ENCODE results near the gene CELSR2. TPM values are rescaled to one million over a fixed set of nuclear protein-coding genes. Genes with fewer than 3 reads are reported as not detected.
A peak's percentile ranks its signal among the peaks of the same experiment; 100 is the strongest.

Gene CELSR2
- total RNA-seq, 2 donors from 2014 or later: 4.2 to 6.1 TPM

- no peak overlapping the region for H3K27ac ChIP-seq
- DNase-seq: no peak
- H3K4me1 ChIP-seq: peaks cover 11% of the 10 kb centered on the region
Measured at GRCh38 chr1:109272021-109272799, 22.9 kb downstream of the CELSR2 start.

GRCh38 chr1:109272831-109273547 lies 23.6 kb downstream of the CELSR2 start:
- intact Hi-C loops (cut with DNase I): no loop called here
- no peak overlapping the region for H3K27ac ChIP-seq
- TF ChIP-seq, protein P1, sequence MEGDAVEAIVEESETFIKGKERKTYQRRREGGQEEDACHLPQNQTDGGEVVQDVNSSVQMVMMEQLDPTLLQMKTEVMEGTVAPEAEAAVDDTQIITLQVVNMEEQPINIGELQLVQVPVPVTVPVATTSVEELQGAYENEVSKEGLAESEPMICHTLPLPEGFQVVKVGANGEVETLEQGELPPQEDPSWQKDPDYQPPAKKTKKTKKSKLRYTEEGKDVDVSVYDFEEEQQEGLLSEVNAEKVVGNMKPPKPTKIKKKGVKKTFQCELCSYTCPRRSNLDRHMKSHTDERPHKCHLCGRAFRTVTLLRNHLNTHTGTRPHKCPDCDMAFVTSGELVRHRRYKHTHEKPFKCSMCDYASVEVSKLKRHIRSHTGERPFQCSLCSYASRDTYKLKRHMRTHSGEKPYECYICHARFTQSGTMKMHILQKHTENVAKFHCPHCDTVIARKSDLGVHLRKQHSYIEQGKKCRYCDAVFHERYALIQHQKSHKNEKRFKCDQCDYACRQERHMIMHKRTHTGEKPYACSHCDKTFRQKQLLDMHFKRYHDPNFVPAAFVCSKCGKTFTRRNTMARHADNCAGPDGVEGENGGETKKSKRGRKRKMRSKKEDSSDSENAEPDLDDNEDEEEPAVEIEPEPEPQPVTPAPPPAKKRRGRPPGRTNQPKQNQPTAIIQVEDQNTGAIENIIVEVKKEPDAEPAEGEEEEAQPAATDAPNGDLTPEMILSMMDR (IDR thresholded peaks at IDR 0.05): no peak
- peaks cover 15% of the 10 kb centered on the region for H3K4me1 ChIP-seq
- H3K9ac ChIP-seq (ENCODE audit: low read depth in 2 of 2, low read length in 2 of 2): no peak overlapping the region
- H3K9me3 ChIP-seq: no peaks in the 10 kb centered on the region
- DNase-seq: no peak
- no peaks in the 10 kb centered on the region for H3K27me3 ChIP-seq
- no peak overlapping the region for H3K4me3 ChIP-seq
- H3K36me3 ChIP-seq: no peaks in the 10 kb centered on the region

More at GRCh38 chr1:109272021-109272799, 22.9 kb downstream of the CELSR2 start:
- Histone ChIP-seq H3K9ac (ENCODE audit: low read depth in 2 of 2, low read length in 2 of 2) (no peak overlapping the region), H3K4me3 (no peak overlapping the region), H3K9me3 (no peaks in the 10 kb centered on the region), H3K27me3 (no peaks in the 10 kb centered on the region), H3K36me3 (no peaks in the 10 kb centered on the region)
- intact Hi-C loops (cut with DNase I): no loop called here
- TF ChIP-seq, protein P1 (IDR thresholded peaks at IDR 0.05): no peak

DNA sequence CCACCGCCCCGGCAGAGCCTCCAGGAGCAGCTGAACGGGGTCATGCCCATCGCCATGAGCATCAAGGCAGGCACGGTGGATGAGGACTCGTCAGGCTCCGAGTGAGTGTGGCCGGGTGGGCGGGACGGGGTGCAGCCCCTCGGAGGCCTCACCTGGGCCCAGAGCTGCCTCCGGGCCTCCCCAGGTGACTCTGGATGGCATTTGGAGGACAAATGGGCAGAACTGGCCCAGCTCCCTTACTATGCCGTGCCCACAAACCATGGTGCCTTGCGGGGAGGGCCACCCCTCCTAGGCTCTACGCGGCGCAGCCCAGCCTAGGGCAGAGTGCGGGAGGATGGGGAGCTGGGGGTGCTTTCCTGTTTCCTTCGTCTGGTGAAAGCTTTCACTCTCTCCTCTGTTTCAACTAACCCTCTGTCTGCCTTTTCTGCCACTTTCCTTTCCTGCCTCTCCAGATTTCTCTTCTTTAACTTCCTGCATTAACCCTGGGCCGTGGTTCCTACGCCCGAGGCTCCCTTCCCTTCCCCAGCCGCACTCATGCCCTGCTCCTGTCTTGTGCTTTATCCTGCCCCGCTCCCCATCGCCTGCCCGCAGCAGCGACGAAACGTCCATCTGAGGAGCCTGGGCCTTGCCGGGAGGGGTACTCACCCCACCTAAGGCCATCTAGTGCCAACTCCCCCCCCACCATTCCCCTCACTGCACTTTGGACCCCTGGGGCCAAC lies 24.4 kb downstream of the CELSR2 start:
- Histone ChIP-seq H3K9me3 (no peaks in the 10 kb centered on the region), H3K9ac (ENCODE audit: low read depth in 2 of 2, low read length in 2 of 2) (peak overlapping the region in 1 of 2 donors; percentile 19), H3K4me1 (peaks cover 15% of the 10 kb centered on the region), H3K36me3 (no peaks in the 10 kb centered on the region), H3K27ac (no peak overlapping the region), H3K4me3 (no peak overlapping the region), H3K27me3 (no peaks in the 10 kb centered on the region)
- TF ChIP-seq, protein P1 (IDR thresholded peaks at IDR 0.05): no peak
- intact Hi-C loops (cut with DNase I): no loop called here
- no peak for DNase-seq

DNA sequence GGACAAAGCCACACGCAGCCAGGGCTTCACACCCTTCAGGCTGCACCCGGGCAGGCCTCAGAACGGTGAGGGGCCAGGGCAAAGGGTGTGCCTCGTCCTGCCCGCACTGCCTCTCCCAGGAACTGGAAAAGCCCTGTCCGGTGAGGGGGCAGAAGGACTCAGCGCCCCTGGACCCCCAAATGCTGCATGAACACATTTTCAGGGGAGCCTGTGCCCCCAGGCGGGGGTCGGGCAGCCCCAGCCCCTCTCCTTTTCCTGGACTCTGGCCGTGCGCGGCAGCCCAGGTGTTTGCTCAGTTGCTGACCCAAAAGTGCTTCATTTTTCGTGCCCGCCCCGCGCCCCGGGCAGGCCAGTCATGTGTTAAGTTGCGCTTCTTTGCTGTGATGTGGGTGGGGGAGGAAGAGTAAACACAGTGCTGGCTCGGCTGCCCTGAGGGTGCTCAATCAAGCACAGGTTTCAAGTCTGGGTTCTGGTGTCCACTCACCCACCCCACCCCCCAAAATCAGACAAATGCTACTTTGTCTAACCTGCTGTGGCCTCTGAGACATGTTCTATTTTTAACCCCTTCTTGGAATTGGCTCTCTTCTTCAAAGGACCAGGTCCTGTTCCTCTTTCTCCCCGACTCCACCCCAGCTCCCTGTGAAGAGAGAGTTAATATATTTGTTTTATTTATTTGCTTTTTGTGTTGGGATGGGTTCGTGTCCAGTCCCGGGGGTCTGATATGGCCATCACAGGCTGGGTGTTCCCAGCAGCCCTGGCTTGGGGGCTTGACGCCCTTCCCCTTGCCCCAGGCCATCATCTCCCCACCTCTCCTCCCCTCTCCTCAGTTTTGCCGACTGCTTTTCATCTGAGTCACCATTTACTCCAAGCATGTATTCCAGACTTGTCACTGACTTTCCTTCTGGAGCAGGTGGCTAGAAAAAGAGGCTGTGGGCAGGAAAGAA lies 25.5 kb downstream of the CELSR2 start:
- H3K27me3 ChIP-seq: no peaks in the 10 kb centered on the region
- TF ChIP-seq, protein P1 (IDR thresholded peaks at IDR 0.05): no peak
- intact Hi-C loops (cut with DNase I): no loop called here
- H3K36me3 ChIP-seq: no peaks in the 10 kb centered on the region
- peak; percentile 80 for DNase-seq
- H3K4me3 ChIP-seq: no peak overlapping the region
- H3K9me3 ChIP-seq: no peaks in the 10 kb centered on the region
- no peak overlapping the region for H3K27ac ChIP-seq
- H3K9ac ChIP-seq (ENCODE audit: low read depth in 2 of 2, low read length in 2 of 2): peak overlapping the region in 1 of 2 donors; percentile 19
- peaks cover 15% of the 10 kb centered on the region for H3K4me1 ChIP-seq

Measured in colonic mucosa (tissue), 4 donors.